Liver (tissue), 3 donors: ENCODE measurements around the gene SRP14.

Experiments used
- EGR1 ChIP-seq, 2 donors: IDR thresholded peaks; 2 replicates each; pipeline ENCODE4 v1.6.1; 2016 to 2018; ENCODE audit warnings: antibody characterized with exemption in 2 of 2, low read depth in 2 of 2
- FOXA1 ChIP-seq: IDR thresholded peaks from 2 replicates; pipeline ENCODE4 v1.6.1; 2016; ENCODE audit warnings: antibody characterized with exemption
- TAF1 ChIP-seq: conservative IDR thresholded peaks from 2 replicates; pipeline ENCODE4 v1.6.1; 2016; ENCODE audit warnings: antibody characterized with exemption, mild to moderate bottlenecking
- YY1 ChIP-seq: IDR thresholded peaks from 2 replicates; pipeline ENCODE4 v1.6.1; 2016; ENCODE audit warnings: antibody characterized with exemption, mild to moderate bottlenecking
- TF ChIP-seq, protein P1 (sequence below): fragments of 150-350 bp; IDR thresholded peaks from 2 replicates; pipeline ENCODE4 v1.5.1; 2017; ENCODE audit warnings: improper control_type of control experiment, low read depth, low read length; ENCODE audit not compliant: missing input control
- TF ChIP-seq, protein P2 (sequence below): IDR thresholded peaks from 2 replicates; pipeline ENCODE4 v1.6.1; 2016; ENCODE audit warnings: antibody characterized with exemption, mild to moderate bottlenecking
- TF ChIP-seq, protein P3 (sequence below): IDR thresholded peaks from 2 replicates; pipeline ENCODE4 v1.6.1; 2016; ENCODE audit warnings: antibody characterized with exemption
- donor health status: healthy.
- donor health status: healthy.

DNA sequence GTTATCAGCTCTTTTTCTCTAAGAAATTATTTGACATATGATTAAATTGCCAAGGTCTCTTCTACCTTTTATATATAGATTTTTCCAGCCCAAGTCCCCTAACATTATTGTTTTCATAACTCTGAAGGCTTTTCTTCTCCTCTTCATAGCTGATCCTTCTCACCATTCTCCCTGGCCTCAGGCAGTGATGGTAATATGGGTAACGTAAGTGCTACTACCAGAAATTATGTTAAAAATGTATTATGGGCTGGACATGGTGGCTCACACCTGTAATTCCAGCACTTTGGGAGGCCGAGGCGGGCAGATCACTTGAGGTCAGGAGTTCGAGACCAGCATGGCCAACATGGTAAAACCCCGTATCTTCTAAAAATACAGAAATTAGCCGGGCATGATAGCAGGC is 40.5 kb upstream of the SRP14 start:
- no peak for TF ChIP-seq TAF1
- TF ChIP-seq, protein P1, sequence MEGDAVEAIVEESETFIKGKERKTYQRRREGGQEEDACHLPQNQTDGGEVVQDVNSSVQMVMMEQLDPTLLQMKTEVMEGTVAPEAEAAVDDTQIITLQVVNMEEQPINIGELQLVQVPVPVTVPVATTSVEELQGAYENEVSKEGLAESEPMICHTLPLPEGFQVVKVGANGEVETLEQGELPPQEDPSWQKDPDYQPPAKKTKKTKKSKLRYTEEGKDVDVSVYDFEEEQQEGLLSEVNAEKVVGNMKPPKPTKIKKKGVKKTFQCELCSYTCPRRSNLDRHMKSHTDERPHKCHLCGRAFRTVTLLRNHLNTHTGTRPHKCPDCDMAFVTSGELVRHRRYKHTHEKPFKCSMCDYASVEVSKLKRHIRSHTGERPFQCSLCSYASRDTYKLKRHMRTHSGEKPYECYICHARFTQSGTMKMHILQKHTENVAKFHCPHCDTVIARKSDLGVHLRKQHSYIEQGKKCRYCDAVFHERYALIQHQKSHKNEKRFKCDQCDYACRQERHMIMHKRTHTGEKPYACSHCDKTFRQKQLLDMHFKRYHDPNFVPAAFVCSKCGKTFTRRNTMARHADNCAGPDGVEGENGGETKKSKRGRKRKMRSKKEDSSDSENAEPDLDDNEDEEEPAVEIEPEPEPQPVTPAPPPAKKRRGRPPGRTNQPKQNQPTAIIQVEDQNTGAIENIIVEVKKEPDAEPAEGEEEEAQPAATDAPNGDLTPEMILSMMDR = no peak
- TF ChIP-seq, protein P2, sequence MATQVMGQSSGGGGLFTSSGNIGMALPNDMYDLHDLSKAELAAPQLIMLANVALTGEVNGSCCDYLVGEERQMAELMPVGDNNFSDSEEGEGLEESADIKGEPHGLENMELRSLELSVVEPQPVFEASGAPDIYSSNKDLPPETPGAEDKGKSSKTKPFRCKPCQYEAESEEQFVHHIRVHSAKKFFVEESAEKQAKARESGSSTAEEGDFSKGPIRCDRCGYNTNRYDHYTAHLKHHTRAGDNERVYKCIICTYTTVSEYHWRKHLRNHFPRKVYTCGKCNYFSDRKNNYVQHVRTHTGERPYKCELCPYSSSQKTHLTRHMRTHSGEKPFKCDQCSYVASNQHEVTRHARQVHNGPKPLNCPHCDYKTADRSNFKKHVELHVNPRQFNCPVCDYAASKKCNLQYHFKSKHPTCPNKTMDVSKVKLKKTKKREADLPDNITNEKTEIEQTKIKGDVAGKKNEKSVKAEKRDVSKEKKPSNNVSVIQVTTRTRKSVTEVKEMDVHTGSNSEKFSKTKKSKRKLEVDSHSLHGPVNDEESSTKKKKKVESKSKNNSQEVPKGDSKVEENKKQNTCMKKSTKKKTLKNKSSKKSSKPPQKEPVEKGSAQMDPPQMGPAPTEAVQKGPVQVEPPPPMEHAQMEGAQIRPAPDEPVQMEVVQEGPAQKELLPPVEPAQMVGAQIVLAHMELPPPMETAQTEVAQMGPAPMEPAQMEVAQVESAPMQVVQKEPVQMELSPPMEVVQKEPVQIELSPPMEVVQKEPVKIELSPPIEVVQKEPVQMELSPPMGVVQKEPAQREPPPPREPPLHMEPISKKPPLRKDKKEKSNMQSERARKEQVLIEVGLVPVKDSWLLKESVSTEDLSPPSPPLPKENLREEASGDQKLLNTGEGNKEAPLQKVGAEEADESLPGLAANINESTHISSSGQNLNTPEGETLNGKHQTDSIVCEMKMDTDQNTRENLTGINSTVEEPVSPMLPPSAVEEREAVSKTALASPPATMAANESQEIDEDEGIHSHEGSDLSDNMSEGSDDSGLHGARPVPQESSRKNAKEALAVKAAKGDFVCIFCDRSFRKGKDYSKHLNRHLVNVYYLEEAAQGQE = no peak
- TF ChIP-seq YY1 = no peak
- TF ChIP-seq, protein P3, sequence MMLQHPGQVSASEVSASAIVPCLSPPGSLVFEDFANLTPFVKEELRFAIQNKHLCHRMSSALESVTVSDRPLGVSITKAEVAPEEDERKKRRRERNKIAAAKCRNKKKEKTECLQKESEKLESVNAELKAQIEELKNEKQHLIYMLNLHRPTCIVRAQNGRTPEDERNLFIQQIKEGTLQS = no peak
- no peak for TF ChIP-seq EGR1 (IDR thresholded peaks at IDR 0.05; ENCODE audit: low read depth in 2 of 2)
- TF ChIP-seq FOXA1 = no peak
